ENCODE results near the gene SPATA9.
A peak's percentile ranks its signal among the peaks of the same experiment; 100 is the strongest.
"Not testable (repeated sequence)": the region's sequence is repeated elsewhere in the genome, so short reads cannot be mapped to it uniquely, and the experiment has no call there.

Gene SPATA9

GRCh38 chr5:95721582-95722295 lies 38.9 kb upstream of the SPATA9 start:
- no peak for ATAC-seq
- H3K4me1 Mint-ChIP-seq = peaks cover 2% of the 10 kb centered on the region
- no peaks in the 10 kb centered on the region for H3K27me3 Mint-ChIP-seq
- no peaks in the 10 kb centered on the region for H3K36me3 Mint-ChIP-seq
- H3K27ac Mint-ChIP-seq = no peak overlapping the region
- H3K9me3 Mint-ChIP-seq = no peaks in the 10 kb centered on the region
- H3K4me3 Mint-ChIP-seq = no peak overlapping the region

- H3K36me3 Mint-ChIP-seq = no peaks in the 10 kb centered on the region
- H3K9me3 Mint-ChIP-seq = no peaks in the 10 kb centered on the region
- no peaks in the 10 kb centered on the region for H3K4me1 Mint-ChIP-seq
- no peaks in the 10 kb centered on the region for H3K27me3 Mint-ChIP-seq
- H3K27ac Mint-ChIP-seq = no peak overlapping the region
- no peak for ATAC-seq
- H3K4me3 Mint-ChIP-seq = no peak overlapping the region
Observed at GRCh38 chr5:95720094-95720786, 37.4 kb upstream of the SPATA9 start.

GRCh38 chr5:95718738-95719137 lies 35.9 kb upstream of the SPATA9 start:
- no peak overlapping the region for H3K4me3 Mint-ChIP-seq
- H3K9me3 Mint-ChIP-seq = no peaks in the 10 kb centered on the region
- no peak overlapping the region for H3K27ac Mint-ChIP-seq
- ATAC-seq = no peak
- H3K27me3 Mint-ChIP-seq = peaks cover 8% of the 10 kb centered on the region
- no peaks in the 10 kb centered on the region for H3K36me3 Mint-ChIP-seq
- H3K4me1 Mint-ChIP-seq = no peaks in the 10 kb centered on the region

- no peaks in the 10 kb centered on the region for H3K4me1 Mint-ChIP-seq
- H3K27ac Mint-ChIP-seq = no peak overlapping the region
- peak; percentile 86 for ATAC-seq
- H3K4me3 Mint-ChIP-seq = no peak overlapping the region
- H3K36me3 Mint-ChIP-seq = no peaks in the 10 kb centered on the region
- no peaks in the 10 kb centered on the region for H3K9me3 Mint-ChIP-seq
- peaks cover 8% of the 10 kb centered on the region for H3K27me3 Mint-ChIP-seq
Observed at GRCh38 chr5:95718203-95718602, 35.4 kb upstream of the SPATA9 start.

- Mint-ChIP-seq H3K27ac (no peak overlapping the region), H3K4me1 (no peaks in the 10 kb centered on the region), H3K4me3 (no peak overlapping the region), H3K27me3 (peaks cover 8% of the 10 kb centered on the region), H3K9me3 (no peaks in the 10 kb centered on the region), H3K36me3 (no peaks in the 10 kb centered on the region)
- no peak for ATAC-seq
Observed at GRCh38 chr5:95717439-95717838, 34.6 kb upstream of the SPATA9 start.

- H3K4me3 Mint-ChIP-seq = no peak overlapping the region
- no peaks in the 10 kb centered on the region for H3K9me3 Mint-ChIP-seq
- peaks cover 8% of the 10 kb centered on the region for H3K27me3 Mint-ChIP-seq
- H3K36me3 Mint-ChIP-seq = no peaks in the 10 kb centered on the region
- no peak overlapping the region for H3K27ac Mint-ChIP-seq
- no peak for ATAC-seq
- no peaks in the 10 kb centered on the region for H3K4me1 Mint-ChIP-seq
Observed at GRCh38 chr5:95715799-95716461, 33.1 kb upstream of the SPATA9 start.

- Mint-ChIP-seq H3K4me1 (no peaks in the 10 kb centered on the region), H3K36me3 (no peaks in the 10 kb centered on the region), H3K27me3 (peaks cover 8% of the 10 kb centered on the region), H3K9me3 (no peaks in the 10 kb centered on the region), H3K27ac (no peak overlapping the region), H3K4me3 (no peak overlapping the region)
- no peak for ATAC-seq
Observed at GRCh38 chr5:95713960-95714710, 31.3 kb upstream of the SPATA9 start.

- not testable (repeated sequence) for H3K4me1 Mint-ChIP-seq, H3K27ac Mint-ChIP-seq, ATAC-seq, H3K27me3 Mint-ChIP-seq, H3K4me3 Mint-ChIP-seq, H3K9me3 Mint-ChIP-seq, H3K36me3 Mint-ChIP-seq
Observed at GRCh38 chr5:95713246-95713645, 30.5 kb upstream of the SPATA9 start.

- H3K9me3 Mint-ChIP-seq = no peaks in the 10 kb centered on the region
- no peaks in the 10 kb centered on the region for H3K4me1 Mint-ChIP-seq
- H3K36me3 Mint-ChIP-seq = no peaks in the 10 kb centered on the region
- H3K27ac Mint-ChIP-seq = no peak overlapping the region
- peaks cover 8% of the 10 kb centered on the region for H3K27me3 Mint-ChIP-seq
- H3K4me3 Mint-ChIP-seq = no peak overlapping the region
- ATAC-seq = no peak
Observed at GRCh38 chr5:95712347-95712958, 29.7 kb upstream of the SPATA9 start.

- Mint-ChIP-seq H3K36me3 (no peaks in the 10 kb centered on the region), H3K27ac (no peak overlapping the region), H3K4me1 (no peaks in the 10 kb centered on the region), H3K9me3 (no peaks in the 10 kb centered on the region), H3K27me3 (peaks cover 8% of the 10 kb centered on the region), H3K4me3 (no peak overlapping the region)
- no peak for ATAC-seq
Observed at GRCh38 chr5:95711501-95712346, 28.9 kb upstream of the SPATA9 start.

- H3K4me1 Mint-ChIP-seq, H3K27me3 Mint-ChIP-seq, H3K36me3 Mint-ChIP-seq, H3K27ac Mint-ChIP-seq, H3K9me3 Mint-ChIP-seq, H3K4me3 Mint-ChIP-seq, ATAC-seq: not testable (repeated sequence)
Observed at GRCh38 chr5:95710651-95711500, 28.1 kb upstream of the SPATA9 start.

- ATAC-seq = no peak
Observed at GRCh38 chr5:95709967-95710650, 27.3 kb upstream of the SPATA9 start.

GRCh38 chr5:95708876-95709275 lies 26.1 kb upstream of the SPATA9 start:
- ATAC-seq = no peak
- Mint-ChIP-seq H3K9me3 (no peaks in the 10 kb centered on the region), H3K4me3 (no peak overlapping the region), H3K27ac (no peak overlapping the region), H3K27me3 (peaks cover under 1% of the 10 kb centered on the region), H3K36me3 (no peaks in the 10 kb centered on the region), H3K4me1 (no peaks in the 10 kb centered on the region)

More at GRCh38 chr5:95709967-95710650, 27.3 kb upstream of the SPATA9 start:
- Mint-ChIP-seq H3K4me1 (no peaks in the 10 kb centered on the region), H3K27me3 (peaks cover 8% of the 10 kb centered on the region), H3K27ac (no peak overlapping the region), H3K36me3 (no peaks in the 10 kb centered on the region), H3K9me3 (no peaks in the 10 kb centered on the region), H3K4me3 (no peak overlapping the region)

Data from stimulated activated memory B cell treated with anti-CD40 and anti-IgM and Interleukin-4, amounts not matched to agents 10 μg/mL and 1 μg/mL and 100 μg/mL, for 72 hours (primary cell).